ENCODE measurements around the gene CNTN5. TPM values are rescaled to one million over a fixed set of nuclear protein-coding genes. Genes with fewer than 3 reads are reported as not detected.

CNTN5 gene
- total RNA-seq, 1 donor from 2014 or later = not detected

- no peak overlapping the region for H3K4me3 Mint-ChIP-seq (ENCODE audit: unreplicated experiment)
- no peak for TF ChIP-seq CTCF (IDR thresholded peaks at IDR 0.05)
- no peaks in the 10 kb centered on the region for H3K36me3 Mint-ChIP-seq (ENCODE audit: low read depth)
- H3K27ac Mint-ChIP-seq (ENCODE audit: unreplicated experiment) = no peak overlapping the region
- H3K4me1 Mint-ChIP-seq (ENCODE audit: low read depth) = no peaks in the 10 kb centered on the region
- peaks cover 7% of the 10 kb centered on the region for H3K27me3 Mint-ChIP-seq (ENCODE audit: low read depth)
- no peak for DNase-seq (ENCODE audit: low spot score)
- peaks cover 3% of the 10 kb centered on the region for H3K9me3 Mint-ChIP-seq (ENCODE audit: low read depth)
Measured at GRCh38 chr11:100094121-100094865, 1073.5 kb downstream of the CNTN5 start.

- Mint-ChIP-seq H3K9me3 (ENCODE audit: low read depth) (peaks cover 3% of the 10 kb centered on the region), H3K4me3 (ENCODE audit: unreplicated experiment) (no peak overlapping the region), H3K27me3 (ENCODE audit: low read depth) (peaks cover 7% of the 10 kb centered on the region), H3K4me1 (ENCODE audit: low read depth) (no peaks in the 10 kb centered on the region), H3K36me3 (ENCODE audit: low read depth) (no peaks in the 10 kb centered on the region), H3K27ac (ENCODE audit: unreplicated experiment) (no peak overlapping the region)
- no peak for TF ChIP-seq CTCF (IDR thresholded peaks at IDR 0.05)
- DNase-seq (ENCODE audit: low spot score) = no peak
Measured at GRCh38 chr11:100095809-100096208, 1075.1 kb downstream of the CNTN5 start.

- Mint-ChIP-seq H3K4me1 (ENCODE audit: low read depth) (no peaks in the 10 kb centered on the region), H3K4me3 (ENCODE audit: unreplicated experiment) (no peak overlapping the region), H3K27ac (ENCODE audit: unreplicated experiment) (no peak overlapping the region), H3K9me3 (ENCODE audit: low read depth) (peaks cover 8% of the 10 kb centered on the region), H3K27me3 (ENCODE audit: low read depth) (peaks cover 5% of the 10 kb centered on the region), H3K36me3 (ENCODE audit: low read depth) (no peaks in the 10 kb centered on the region)
- TF ChIP-seq CTCF (IDR thresholded peaks at IDR 0.05) = no peak
- no peak for DNase-seq (ENCODE audit: low spot score)
Measured at GRCh38 chr11:100098560-100098959, 1077.8 kb downstream of the CNTN5 start.

- no peak for TF ChIP-seq CTCF (IDR thresholded peaks at IDR 0.05)
- H3K27ac Mint-ChIP-seq (ENCODE audit: unreplicated experiment) = no peak overlapping the region
Measured at GRCh38 chr11:100105255-100105981, 1084.7 kb downstream of the CNTN5 start.

GRCh38 chr11:100105982-100106358, 1085.2 kb downstream of the CNTN5 start:
- Mint-ChIP-seq H3K27ac (ENCODE audit: unreplicated experiment) (no peak overlapping the region), H3K27me3 (ENCODE audit: low read depth) (peaks cover 2% of the 10 kb centered on the region), H3K4me1 (ENCODE audit: low read depth) (no peaks in the 10 kb centered on the region), H3K4me3 (ENCODE audit: unreplicated experiment) (no peak overlapping the region), H3K36me3 (ENCODE audit: low read depth) (no peaks in the 10 kb centered on the region), H3K9me3 (ENCODE audit: low read depth) (peaks cover 8% of the 10 kb centered on the region)
- DNase-seq (ENCODE audit: low spot score) = no peak
- TF ChIP-seq CTCF (IDR thresholded peaks at IDR 0.05) = no peak

More at GRCh38 chr11:100105255-100105981, 1084.7 kb downstream of the CNTN5 start:
- H3K4me1 Mint-ChIP-seq (ENCODE audit: low read depth) = no peaks in the 10 kb centered on the region
- DNase-seq (ENCODE audit: low spot score) = no peak
- peaks cover 2% of the 10 kb centered on the region for H3K27me3 Mint-ChIP-seq (ENCODE audit: low read depth)
- H3K9me3 Mint-ChIP-seq (ENCODE audit: low read depth) = peaks cover 8% of the 10 kb centered on the region
- no peak overlapping the region for H3K4me3 Mint-ChIP-seq (ENCODE audit: unreplicated experiment)
- no peaks in the 10 kb centered on the region for H3K36me3 Mint-ChIP-seq (ENCODE audit: low read depth)

Data from chondrocyte (in vitro differentiated cells).